DND-41 (cell line): ENCODE measurements around the gene NUDT12.

Source experiments
- ATAC-seq: fragments of 200-7000 bp; cut with Tn5 transposase; 3 replicates; pipeline ENCODE4 v1.9.1; 2021; ENCODE audit warnings: low read depth; ENCODE audit not compliant: insufficient read depth
- DNase-seq: peaks from one replicate; pipeline ENCODE4 v3.0.0-alpha.2; 2020
- H2AFZ ChIP-seq: 2 replicates; pipeline ENCODE4 v1.6.0; 2012; ENCODE audit warnings: low read depth, low read length
- H3K27ac ChIP-seq: 2 replicates; pipeline ENCODE4 v1.5.1; 2012; ENCODE audit warnings: low read length, inconsistent platforms
- H3K27me3 ChIP-seq: fragments of 200-600 bp; sonication (generic); 2 replicates; pipeline ENCODE4 v1.6.0; 2012; ENCODE audit warnings: low read length, mild to moderate bottlenecking, inconsistent platforms; ENCODE audit not compliant: insufficient read depth, poor library complexity
- H3K36me3 ChIP-seq: 2 replicates; pipeline ENCODE4 v1.5.1; 2012; ENCODE audit warnings: low read length, inconsistent platforms; ENCODE audit not compliant: insufficient read depth
- H3K4me1 ChIP-seq: 2 replicates; pipeline ENCODE4 v1.5.1; 2012; ENCODE audit warnings: mild to moderate bottlenecking, low read length; ENCODE audit not compliant: insufficient read depth
- H3K4me2 ChIP-seq: 2 replicates; pipeline ENCODE4 v1.6.0; 2012; ENCODE audit warnings: mild to moderate bottlenecking, moderate library complexity, low read length, inconsistent platforms; ENCODE audit not compliant: insufficient read depth
- H3K4me3 ChIP-seq, 2 experiments: fragments of 200-600 bp in 1 of 2; shearing (Covaris generic) in 1 of 2; 2 replicates each; pipeline ENCODE4 v1.5.1; 2012 to 2016; ENCODE audit warnings: inconsistent platforms in 2 of 2, low read length in 2 of 2, mild to moderate bottlenecking in 2 of 2, low read depth in 1 of 2, moderate library complexity in 1 of 2
- H3K79me2 ChIP-seq: 2 replicates; pipeline ENCODE4 v1.6.0; 2012; ENCODE audit warnings: low read length, inconsistent platforms; ENCODE audit not compliant: insufficient read depth
- H3K9ac ChIP-seq: 2 replicates; pipeline ENCODE4 v1.6.0; 2012; ENCODE audit warnings: low read depth, mild to moderate bottlenecking, inconsistent platforms, low read length, moderate library complexity
- H3K9me3 ChIP-seq: 2 replicates; pipeline ENCODE4 v1.5.1; 2012; ENCODE audit warnings: low read length, moderate library complexity, mild to moderate bottlenecking, inconsistent platforms; ENCODE audit not compliant: insufficient read depth, severe bottlenecking
- H4K20me1 ChIP-seq: 2 replicates; pipeline ENCODE4 v1.6.0; 2012; ENCODE audit warnings: low read length; ENCODE audit not compliant: insufficient read depth
- CTCF ChIP-seq: IDR thresholded peaks from 2 replicates; pipeline ENCODE4 v1.5.1; 2012; ENCODE audit warnings: borderline replicate concordance, low read length, moderate library complexity, mild to moderate bottlenecking; ENCODE audit not compliant: poor library complexity, severe bottlenecking; ENCODE audit errors: extremely low read depth
- EZH2 ChIP-seq: IDR thresholded peaks from 3 replicates; pipeline ENCODE4 v1.6.1; 2012; ENCODE audit warnings: borderline replicate concordance, low read depth, mild to moderate bottlenecking, moderate library complexity, low read length, inconsistent platforms; ENCODE audit not compliant: severe bottlenecking

NUDT12 gene

GRCh38 chr5:103505581-103506305 is 56.8 kb downstream of the NUDT12 start:
- no peaks in the 10 kb centered on the region for H3K9me3 ChIP-seq
- no peaks in the 10 kb centered on the region for H4K20me1 ChIP-seq
- H2AFZ ChIP-seq, result no peak overlapping the region
- no peak overlapping the region for H3K4me2 ChIP-seq
- no peaks in the 10 kb centered on the region for H3K4me1 ChIP-seq
- H3K27ac ChIP-seq, result no peak overlapping the region
- ATAC-seq (no peak), DNase-seq (no peak)
- no peaks in the 10 kb centered on the region for H3K36me3 ChIP-seq
- H3K9ac ChIP-seq, result no peak overlapping the region
- H3K27me3 ChIP-seq, result no peaks in the 10 kb centered on the region
- no peak overlapping the region for H3K4me3 ChIP-seq
- no peak for TF ChIP-seq CTCF
- no peak for TF ChIP-seq EZH2
- H3K79me2 ChIP-seq, result no peaks in the 10 kb centered on the region

GRCh38 chr5:103503066-103503465 is 59.5 kb downstream of the NUDT12 start:
- no peaks in the 10 kb centered on the region for H3K79me2 ChIP-seq
- no peak overlapping the region for H3K27ac ChIP-seq
- H3K9me3 ChIP-seq, result no peaks in the 10 kb centered on the region
- H3K4me3 ChIP-seq, result no peak overlapping the region
- no peaks in the 10 kb centered on the region for H4K20me1 ChIP-seq
- H3K9ac ChIP-seq, result no peak overlapping the region
- H3K4me2 ChIP-seq, result no peak overlapping the region
- H3K36me3 ChIP-seq, result no peaks in the 10 kb centered on the region
- H3K4me1 ChIP-seq, result peaks cover 20% of the 10 kb centered on the region
- no peak overlapping the region for H2AFZ ChIP-seq
- ATAC-seq (no peak), DNase-seq (no peak)
- TF ChIP-seq CTCF, result no peak
- TF ChIP-seq EZH2, result no peak
- no peaks in the 10 kb centered on the region for H3K27me3 ChIP-seq

GRCh38 chr5:103502662-103503061 is 59.9 kb downstream of the NUDT12 start:
- H3K4me2 ChIP-seq, result no peak overlapping the region
- peaks cover 22% of the 10 kb centered on the region for H3K4me1 ChIP-seq
- no peaks in the 10 kb centered on the region for H3K9me3 ChIP-seq
- no peaks in the 10 kb centered on the region for H3K79me2 ChIP-seq
- no peaks in the 10 kb centered on the region for H4K20me1 ChIP-seq
- no peak overlapping the region for H3K27ac ChIP-seq
- no peaks in the 10 kb centered on the region for H3K36me3 ChIP-seq
- ATAC-seq (no peak), DNase-seq (no peak)
- H3K9ac ChIP-seq, result no peak overlapping the region
- no peak overlapping the region for H3K4me3 ChIP-seq
- TF ChIP-seq CTCF (no peak), EZH2 (no peak)
- no peak overlapping the region for H2AFZ ChIP-seq
- no peaks in the 10 kb centered on the region for H3K27me3 ChIP-seq
